HG03103 (cell line): Measurements from ENCODE around the gene FBXO11.

Experiments
- ATAC-seq: cut with Tn5 transposase; IDR thresholded peaks from one replicate; pipeline ENCODE4 v1.9.1; 2021; ENCODE audit warnings: low read depth; ENCODE audit not compliant: unreplicated experiment

Gene FBXO11

GRCh38 chr2:47744074-47744473 lies 162.2 kb downstream of the FBXO11 start:
- ATAC-seq, result no peak

GRCh38 chr2:47741637-47742036 lies 164.7 kb downstream of the FBXO11 start:
- no peak for ATAC-seq

GRCh38 chr2:47741101-47741500 lies 165.2 kb downstream of the FBXO11 start:
- no peak for ATAC-seq
